ENCODE measurements around the gene MAB21L4.

Gene MAB21L4

GRCh38 chr2:240930096-240930630, 34.2 kb upstream of the MAB21L4 start:
- no peak for TF ChIP-seq JUND (IDR thresholded peaks at IDR 0.05; ENCODE audit: low read depth)
- in situ Hi-C loops (cut with HindIII; ENCODE audit: low pct_unique_long_range_greater_than_20kb, low sequenced_read_pairs), result no loop called here
- DNase-seq (ENCODE audit: low read depth in 1 of 2, low spot score in 1 of 2), result no peak

GRCh38 chr2:240929364-240930095, 33.6 kb upstream of the MAB21L4 start:
- in situ Hi-C loops (cut with HindIII; ENCODE audit: low pct_unique_long_range_greater_than_20kb, low sequenced_read_pairs), result no loop called here
- DNase-seq (ENCODE audit: low read depth in 1 of 2, low spot score in 1 of 2), result no peak
- TF ChIP-seq JUND (IDR thresholded peaks at IDR 0.05; ENCODE audit: low read depth), result no peak

GRCh38 chr2:240928476-240929363, 32.8 kb upstream of the MAB21L4 start:
- TF ChIP-seq JUND (IDR thresholded peaks at IDR 0.05; ENCODE audit: low read depth), result no peak
- in situ Hi-C loops (cut with HindIII; ENCODE audit: low pct_unique_long_range_greater_than_20kb, low sequenced_read_pairs), result no loop called here
- no peak for DNase-seq (ENCODE audit: low read depth in 1 of 2, low spot score in 1 of 2)

GRCh38 chr2:240927390-240927781, 31.4 kb upstream of the MAB21L4 start:
- DNase-seq (ENCODE audit: low read depth in 1 of 2, low spot score in 1 of 2), result no peak
- in situ Hi-C loops (cut with HindIII; ENCODE audit: low pct_unique_long_range_greater_than_20kb, low sequenced_read_pairs), result no loop called here
- no peak for TF ChIP-seq JUND (IDR thresholded peaks at IDR 0.05; ENCODE audit: low read depth)

GRCh38 chr2:240926516-240927389, 30.8 kb upstream of the MAB21L4 start:
- no peak for DNase-seq (ENCODE audit: low read depth in 1 of 2, low spot score in 1 of 2)
- in situ Hi-C loops (cut with HindIII; ENCODE audit: low pct_unique_long_range_greater_than_20kb, low sequenced_read_pairs), result no loop called here
- no peak for TF ChIP-seq JUND (IDR thresholded peaks at IDR 0.05; ENCODE audit: low read depth)

- in situ Hi-C loops (cut with HindIII; ENCODE audit: low pct_unique_long_range_greater_than_20kb, low sequenced_read_pairs), result no loop called here
- no peak for DNase-seq (ENCODE audit: low read depth in 1 of 2, low spot score in 1 of 2)
- TF ChIP-seq JUND (IDR thresholded peaks at IDR 0.05; ENCODE audit: low read depth), result no peak
Measured at GRCh38 chr2:240925568-240926515, 29.9 kb upstream of the MAB21L4 start.

GRCh38 chr2:240925191-240925567, 29.2 kb upstream of the MAB21L4 start:
- in situ Hi-C loops (cut with HindIII; ENCODE audit: low pct_unique_long_range_greater_than_20kb, low sequenced_read_pairs), result no loop called here
- no peak for DNase-seq (ENCODE audit: low read depth in 1 of 2, low spot score in 1 of 2)
- TF ChIP-seq JUND (IDR thresholded peaks at IDR 0.05; ENCODE audit: low read depth), result no peak

GRCh38 chr2:240922982-240923537, 27.1 kb upstream of the MAB21L4 start:
- TF ChIP-seq JUND (IDR thresholded peaks at IDR 0.05; ENCODE audit: low read depth), result no peak
- DNase-seq (ENCODE audit: low read depth in 1 of 2, low spot score in 1 of 2), result no peak
- in situ Hi-C loops (cut with HindIII; ENCODE audit: low pct_unique_long_range_greater_than_20kb, low sequenced_read_pairs), result no loop called here

GRCh38 chr2:240922245-240922981, 26.5 kb upstream of the MAB21L4 start:
- DNase-seq (ENCODE audit: low read depth in 1 of 2, low spot score in 1 of 2), result no peak
- no peak for TF ChIP-seq JUND (IDR thresholded peaks at IDR 0.05; ENCODE audit: low read depth)
- in situ Hi-C loops (cut with HindIII; ENCODE audit: low pct_unique_long_range_greater_than_20kb, low sequenced_read_pairs), result no loop called here

GRCh38 chr2:240921995-240922244, 26.0 kb upstream of the MAB21L4 start:
- no peak for DNase-seq (ENCODE audit: low read depth in 1 of 2, low spot score in 1 of 2)
- in situ Hi-C loops (cut with HindIII; ENCODE audit: low pct_unique_long_range_greater_than_20kb, low sequenced_read_pairs), result no loop called here
- no peak for TF ChIP-seq JUND (IDR thresholded peaks at IDR 0.05; ENCODE audit: low read depth)
